ENCODE data around the gene SLC6A6.

SLC6A6 gene

DNA sequence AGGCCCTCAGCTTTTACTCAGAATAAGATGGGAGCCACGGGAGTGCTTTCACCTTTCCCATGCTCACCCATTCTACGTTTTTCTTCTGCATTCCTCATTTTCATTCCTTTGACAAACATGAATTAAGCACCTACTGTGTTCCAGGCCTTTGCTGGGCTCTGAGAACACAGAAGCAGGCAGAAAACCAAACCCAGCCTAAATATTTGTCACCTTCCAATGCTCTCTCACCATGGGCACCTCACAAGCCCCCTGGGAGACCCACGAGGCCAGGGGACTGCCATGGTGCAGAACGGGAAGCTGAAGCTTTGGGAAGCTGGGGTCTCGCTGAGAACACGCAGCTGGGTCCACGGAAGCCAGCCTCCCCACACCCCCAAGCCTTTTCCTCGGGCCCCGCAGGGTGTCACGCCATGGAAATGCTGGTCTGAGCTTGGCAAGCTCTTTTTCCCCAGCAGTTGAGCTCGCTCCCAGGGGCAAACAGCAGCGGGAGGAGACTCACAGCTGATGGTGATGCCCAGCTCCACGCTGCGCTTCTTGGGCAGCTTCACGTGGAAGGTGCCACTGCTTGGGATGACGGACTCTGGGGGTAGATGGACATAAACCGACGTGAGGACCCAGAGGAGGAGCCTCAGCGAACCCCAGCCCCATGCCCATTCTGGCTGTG lies 110.0 kb downstream of the SLC6A6 start:
- H3K4me1 ChIP-seq (ENCODE audit: insufficient read depth, low read length): 0 out of 2 replicates have a peak, but pooled peaks cover 4% of the 10 kb centered on the region
- H3K4me3 ChIP-seq (ENCODE audit: low read depth in 1 of 2, low read length in 2 of 2): no peak overlapping the region
- TF ChIP-seq EZH2 (IDR thresholded peaks at IDR 0.05; ENCODE audit: borderline replicate concordance, low read depth, low read length, severe bottlenecking): no peak
- TF ChIP-seq, protein P1, sequence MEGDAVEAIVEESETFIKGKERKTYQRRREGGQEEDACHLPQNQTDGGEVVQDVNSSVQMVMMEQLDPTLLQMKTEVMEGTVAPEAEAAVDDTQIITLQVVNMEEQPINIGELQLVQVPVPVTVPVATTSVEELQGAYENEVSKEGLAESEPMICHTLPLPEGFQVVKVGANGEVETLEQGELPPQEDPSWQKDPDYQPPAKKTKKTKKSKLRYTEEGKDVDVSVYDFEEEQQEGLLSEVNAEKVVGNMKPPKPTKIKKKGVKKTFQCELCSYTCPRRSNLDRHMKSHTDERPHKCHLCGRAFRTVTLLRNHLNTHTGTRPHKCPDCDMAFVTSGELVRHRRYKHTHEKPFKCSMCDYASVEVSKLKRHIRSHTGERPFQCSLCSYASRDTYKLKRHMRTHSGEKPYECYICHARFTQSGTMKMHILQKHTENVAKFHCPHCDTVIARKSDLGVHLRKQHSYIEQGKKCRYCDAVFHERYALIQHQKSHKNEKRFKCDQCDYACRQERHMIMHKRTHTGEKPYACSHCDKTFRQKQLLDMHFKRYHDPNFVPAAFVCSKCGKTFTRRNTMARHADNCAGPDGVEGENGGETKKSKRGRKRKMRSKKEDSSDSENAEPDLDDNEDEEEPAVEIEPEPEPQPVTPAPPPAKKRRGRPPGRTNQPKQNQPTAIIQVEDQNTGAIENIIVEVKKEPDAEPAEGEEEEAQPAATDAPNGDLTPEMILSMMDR (IDR thresholded peaks at IDR 0.05; ENCODE audit: borderline replicate concordance, extremely low read depth, low read length, poor library complexity, severe bottlenecking): no peak
- H3K9ac ChIP-seq (ENCODE audit: low read depth, low read length): no peak overlapping the region
- DNase-seq: no peak
- H3K27ac ChIP-seq (ENCODE audit: low read length): no peak overlapping the region
- no peaks in the 10 kb centered on the region for H3K36me3 ChIP-seq (ENCODE audit: insufficient read depth, low read length)
- H2AFZ ChIP-seq (ENCODE audit: low read depth, low read length): no peak overlapping the region
- H3K79me2 ChIP-seq (ENCODE audit: insufficient read depth, low read length): no peaks in the 10 kb centered on the region
- ATAC-seq (ENCODE audit: insufficient read depth, low read depth): no peak
- no peaks in the 10 kb centered on the region for H3K27me3 ChIP-seq (ENCODE audit: insufficient read depth, low read length, poor library complexity)
- no peaks in the 10 kb centered on the region for H3K9me3 ChIP-seq (ENCODE audit: insufficient read depth, low read length, severe bottlenecking)
- peaks cover 7% of the 10 kb centered on the region; the same call in 1 of the 2 replicates for H4K20me1 ChIP-seq (ENCODE audit: insufficient read depth, low read length)
- H3K4me2 ChIP-seq (ENCODE audit: insufficient read depth, low read length): no peak overlapping the region

GRCh38 chr3:14512942-14513327 lies 110.5 kb downstream of the SLC6A6 start:
- no peak overlapping the region for H3K27ac ChIP-seq (ENCODE audit: low read length)
- ATAC-seq (ENCODE audit: insufficient read depth, low read depth) (no peak), DNase-seq (no peak)
- H3K4me2 ChIP-seq (ENCODE audit: insufficient read depth, low read length): no peak overlapping the region
- H3K79me2 ChIP-seq (ENCODE audit: insufficient read depth, low read length): no peaks in the 10 kb centered on the region
- H3K9me3 ChIP-seq (ENCODE audit: insufficient read depth, low read length, severe bottlenecking): no peaks in the 10 kb centered on the region
- H3K9ac ChIP-seq (ENCODE audit: low read depth, low read length): no peak overlapping the region
- no peaks in the 10 kb centered on the region for H3K36me3 ChIP-seq (ENCODE audit: insufficient read depth, low read length)
- no peak overlapping the region for H2AFZ ChIP-seq (ENCODE audit: low read depth, low read length)
- 0 out of 2 replicates have a peak, but pooled peaks cover 4% of the 10 kb centered on the region for H3K4me1 ChIP-seq (ENCODE audit: insufficient read depth, low read length)
- H3K4me3 ChIP-seq (ENCODE audit: low read depth in 1 of 2, low read length in 2 of 2): no peak overlapping the region
- TF ChIP-seq EZH2 (IDR thresholded peaks at IDR 0.05; ENCODE audit: borderline replicate concordance, low read depth, low read length, severe bottlenecking): no peak
- TF ChIP-seq, protein P1 (IDR thresholded peaks at IDR 0.05; ENCODE audit: borderline replicate concordance, extremely low read depth, low read length, poor library complexity, severe bottlenecking): no peak
- peaks cover 7% of the 10 kb centered on the region; the same call in 1 of the 2 replicates for H4K20me1 ChIP-seq (ENCODE audit: insufficient read depth, low read length)
- no peaks in the 10 kb centered on the region for H3K27me3 ChIP-seq (ENCODE audit: insufficient read depth, low read length, poor library complexity)

- Histone ChIP-seq H2AFZ (ENCODE audit: low read depth, low read length) (no peak overlapping the region), H3K27ac (ENCODE audit: low read length) (no peak overlapping the region), H3K79me2 (ENCODE audit: insufficient read depth, low read length) (no peaks in the 10 kb centered on the region), H3K27me3 (ENCODE audit: insufficient read depth, low read length, poor library complexity) (no peaks in the 10 kb centered on the region), H3K36me3 (ENCODE audit: insufficient read depth, low read length) (no peaks in the 10 kb centered on the region), H3K4me1 (ENCODE audit: insufficient read depth, low read length) (0 out of 2 replicates have a peak, but pooled peaks cover 4% of the 10 kb centered on the region), H3K9ac (ENCODE audit: low read depth, low read length) (no peak overlapping the region), H4K20me1 (ENCODE audit: insufficient read depth, low read length) (peaks cover 7% of the 10 kb centered on the region; the same call in 1 of the 2 replicates), H3K4me3 (ENCODE audit: low read depth in 1 of 2, low read length in 2 of 2) (no peak overlapping the region), H3K4me2 (ENCODE audit: insufficient read depth, low read length) (no peak overlapping the region), H3K9me3 (ENCODE audit: insufficient read depth, low read length, severe bottlenecking) (no peaks in the 10 kb centered on the region)
- no peak for ATAC-seq (ENCODE audit: insufficient read depth, low read depth)
- TF ChIP-seq EZH2 (IDR thresholded peaks at IDR 0.05; ENCODE audit: borderline replicate concordance, low read depth, low read length, severe bottlenecking): no peak
- TF ChIP-seq, protein P1 (IDR thresholded peaks at IDR 0.05; ENCODE audit: borderline replicate concordance, extremely low read depth, low read length, poor library complexity, severe bottlenecking): no peak
- no peak for DNase-seq
Observed at GRCh38 chr3:14513566-14514322, 111.3 kb downstream of the SLC6A6 start.
